ENCODE results near the gene DAAM2.

DAAM2 gene

GRCh38 chr6:39953076-39953618, 161.0 kb downstream of the DAAM2 start:
- TF ChIP-seq TAF1 (IDR thresholded peaks at IDR 0.05; ENCODE audit: low read depth) = no peak
- no peak for TF ChIP-seq REST (IDR thresholded peaks at IDR 0.05; ENCODE audit: low read depth)
- TF ChIP-seq CEBPB (IDR thresholded peaks at IDR 0.05) = no peak
- TF ChIP-seq FOXM1 (IDR thresholded peaks at IDR 0.05; ENCODE audit: borderline replicate concordance, low read depth) = no peak
- no peak for TF ChIP-seq TCF12 (IDR thresholded peaks at IDR 0.05; ENCODE audit: low read depth)
- TF ChIP-seq RAD21 (IDR thresholded peaks at IDR 0.05; ENCODE audit: low read depth) = no peak
- TF ChIP-seq ZBTB7A (IDR thresholded peaks at IDR 0.05; ENCODE audit: low read depth) = no peak
- TF ChIP-seq NFIC (IDR thresholded peaks at IDR 0.05) = no peak
- TF ChIP-seq CREB1 (IDR thresholded peaks at IDR 0.05; ENCODE audit: low read depth) = no peak
